Measurements from ENCODE around the gene BRCA2.

BRCA2 gene

DNA sequence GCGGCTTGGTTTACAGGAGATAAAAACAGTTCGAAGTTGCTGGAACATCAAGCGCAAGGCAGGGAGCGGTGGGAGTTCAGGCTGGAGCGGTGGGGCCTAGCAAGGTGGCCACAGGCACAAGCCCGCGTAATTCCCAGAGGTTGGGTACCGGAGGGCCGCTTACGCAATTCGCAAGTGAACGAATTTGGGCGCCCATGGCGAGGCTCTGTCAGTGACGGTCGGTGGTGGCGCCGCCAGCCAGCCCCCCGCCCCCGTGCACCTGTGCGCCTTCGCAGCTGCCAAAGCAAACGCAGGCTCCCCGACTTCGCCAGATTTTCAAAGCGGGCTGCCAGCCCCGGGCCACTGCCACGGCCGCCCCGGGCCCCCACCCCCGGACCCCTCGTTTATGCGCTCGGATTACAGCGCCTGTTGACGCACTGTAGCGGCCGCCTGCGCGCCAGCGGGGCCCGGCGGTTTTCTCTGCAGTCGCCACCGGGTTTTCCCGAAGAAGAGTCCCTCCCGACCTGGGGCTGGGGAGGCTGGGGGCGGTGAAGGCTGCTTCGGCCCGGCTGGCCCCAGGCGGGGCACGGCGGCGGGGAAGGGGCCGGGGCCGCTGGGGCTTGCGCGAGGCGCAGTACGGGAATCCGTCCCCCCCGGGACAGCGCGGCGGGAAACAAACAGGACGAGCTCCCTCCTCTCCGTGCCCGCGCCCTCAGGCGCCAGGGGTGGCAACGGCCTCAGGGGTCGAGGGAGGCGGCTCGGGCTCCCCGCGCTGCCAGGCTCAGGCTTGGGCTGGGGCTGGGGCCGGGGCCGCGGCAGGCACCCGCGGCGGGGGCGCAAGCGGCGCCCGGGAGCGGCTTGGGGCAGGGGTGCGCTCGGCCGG is 111.9 kb downstream of the BRCA2 start:
- DNase-seq (ENCODE audit: low read depth in 3 of 3), result peak; percentile 28 to 50 (median 31)

- peak; percentile 66 to 89 (median 71) for DNase-seq (ENCODE audit: low read depth in 3 of 3)
These were observed 112.7 kb downstream of the BRCA2 start, which contains the start of gene N4BP2L1 for GRCh38 chr13:32427852-32428580. N4BP2L1 (minus strand) TSS chr13:32428130; CDS start chr13:32428082, 48 bp downstream.

DNA sequence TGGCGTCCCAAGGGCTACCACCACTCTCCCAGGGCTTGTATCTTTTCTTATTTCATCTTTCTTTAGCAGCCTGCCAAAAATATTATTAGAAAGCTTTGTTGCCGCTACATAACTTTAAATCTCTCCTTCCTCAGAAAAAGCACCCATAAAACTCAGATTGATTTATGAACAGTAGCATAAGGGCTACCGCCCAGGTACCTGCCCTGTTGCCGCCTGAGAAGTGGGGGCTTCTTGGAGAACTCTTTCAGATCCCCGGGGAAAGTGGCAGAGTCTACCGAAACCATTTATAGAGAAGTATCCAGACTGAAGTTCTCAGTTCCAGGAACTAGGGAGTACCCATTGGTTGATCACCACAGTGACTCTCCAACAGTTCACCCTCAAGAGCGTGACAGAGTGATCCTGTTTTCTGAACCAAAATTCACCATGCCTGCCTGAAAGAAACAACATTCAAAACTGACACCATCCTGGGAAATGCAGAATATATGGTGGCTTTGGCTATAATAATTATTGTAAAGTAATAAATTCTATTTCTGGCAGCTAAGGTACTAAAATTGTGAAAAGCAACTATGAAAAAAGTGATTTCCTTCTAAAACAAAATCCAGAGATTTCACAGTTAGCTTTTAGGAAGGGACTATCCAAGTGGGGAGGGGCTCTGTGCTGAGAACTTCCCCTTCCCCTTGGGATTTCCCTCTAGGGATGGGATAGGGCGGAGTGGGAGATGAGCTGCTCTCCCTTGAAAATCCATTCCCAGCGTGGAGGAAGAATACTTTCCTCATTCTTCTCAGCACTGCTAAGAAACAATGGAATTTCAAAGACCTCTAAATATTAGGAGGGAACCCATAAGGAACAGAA is 113.5 kb downstream of the BRCA2 start:
- DNase-seq (ENCODE audit: low read depth in 3 of 3), result no peak

DNA sequence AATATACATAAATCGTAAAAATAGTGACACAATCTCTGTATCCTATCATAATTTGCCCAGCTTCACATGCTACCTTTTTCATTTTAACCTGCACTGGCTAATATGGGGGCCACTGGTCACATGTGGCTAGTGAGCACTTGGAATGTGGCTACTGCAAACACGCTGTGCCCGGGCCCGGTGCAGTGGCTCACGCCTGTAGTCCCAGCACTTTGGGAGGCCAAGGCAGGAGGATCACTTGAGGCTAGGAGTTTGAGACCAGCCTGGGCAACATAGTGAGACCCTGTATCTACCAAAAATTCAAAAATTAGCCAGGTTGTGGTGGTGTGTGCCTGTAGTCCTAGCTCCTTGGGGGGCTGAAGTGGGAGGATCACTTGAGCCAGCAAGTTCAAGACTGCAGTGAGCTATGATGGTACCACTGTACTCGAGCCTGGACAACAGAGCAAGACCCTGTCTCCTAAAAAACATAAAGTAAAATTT is 114.2 kb downstream of the BRCA2 start:
- no peak for DNase-seq (ENCODE audit: low read depth in 3 of 3)

- no peak for DNase-seq (ENCODE audit: low read depth in 3 of 3)
These were observed 114.9 kb downstream of the BRCA2 start for GRCh38 chr13:32430018-32430747.

DNA sequence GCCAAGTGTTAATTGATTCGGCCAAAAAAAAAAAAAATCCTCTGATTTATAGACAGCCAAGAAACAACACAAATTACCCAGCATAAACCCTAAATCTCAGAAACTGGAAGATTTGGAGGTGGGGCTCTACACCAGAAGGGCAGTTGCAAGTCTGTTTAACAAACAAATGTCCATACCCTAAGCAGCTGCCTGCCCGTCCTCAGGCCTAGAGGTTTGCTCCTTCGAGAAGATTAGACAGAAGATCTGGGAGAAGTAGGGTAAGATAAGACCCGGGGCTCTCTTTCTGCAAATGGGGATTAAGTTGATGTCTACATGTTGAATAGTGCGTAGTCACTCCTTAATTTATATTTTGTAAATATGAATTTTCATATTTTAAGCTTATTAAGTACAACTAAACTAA is 116.1 kb downstream of the BRCA2 start:
- DNase-seq (ENCODE audit: low read depth in 3 of 3), result no peak

DNA sequence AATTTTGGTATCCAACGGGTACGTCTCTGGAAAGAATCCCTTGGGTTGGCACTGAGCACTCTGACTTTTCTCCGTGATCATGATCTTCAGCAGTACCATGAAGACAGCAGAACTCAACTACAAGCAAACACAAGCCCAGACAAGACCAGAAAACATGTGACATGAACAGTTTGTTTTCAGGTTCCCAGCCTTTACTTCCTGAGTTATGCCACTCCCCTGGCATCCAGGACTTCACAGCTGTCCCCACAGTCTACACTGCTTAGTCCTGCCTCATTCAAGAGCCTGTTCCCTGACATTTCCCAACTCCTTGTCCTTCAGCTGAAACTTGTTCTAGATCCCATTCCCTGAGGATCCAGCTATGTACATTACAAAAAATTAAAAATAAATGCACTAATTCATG is 117.5 kb downstream of the BRCA2 start:
- no peak for DNase-seq (ENCODE audit: low read depth in 3 of 3)

- DNase-seq (ENCODE audit: low read depth in 3 of 3), result no peak
These were observed 123.6 kb downstream of the BRCA2 start for GRCh38 chr13:32438871-32439270.

- peak in 1 of 3 experiments; percentile 9 for DNase-seq (ENCODE audit: low read depth in 3 of 3)
These were observed 127.8 kb downstream of the BRCA2 start for GRCh38 chr13:32443111-32443510.

GRCh38 chr13:32445461-32445860 is 130.2 kb downstream of the BRCA2 start:
- no peak for DNase-seq (ENCODE audit: low read depth in 3 of 3)

- DNase-seq (ENCODE audit: low read depth in 3 of 3), result no peak
These were observed 130.9 kb downstream of the BRCA2 start for GRCh38 chr13:32446220-32446619.

- no peak for DNase-seq (ENCODE audit: low read depth in 3 of 3)
These were observed 131.6 kb downstream of the BRCA2 start for GRCh38 chr13:32446773-32447465.

DNA sequence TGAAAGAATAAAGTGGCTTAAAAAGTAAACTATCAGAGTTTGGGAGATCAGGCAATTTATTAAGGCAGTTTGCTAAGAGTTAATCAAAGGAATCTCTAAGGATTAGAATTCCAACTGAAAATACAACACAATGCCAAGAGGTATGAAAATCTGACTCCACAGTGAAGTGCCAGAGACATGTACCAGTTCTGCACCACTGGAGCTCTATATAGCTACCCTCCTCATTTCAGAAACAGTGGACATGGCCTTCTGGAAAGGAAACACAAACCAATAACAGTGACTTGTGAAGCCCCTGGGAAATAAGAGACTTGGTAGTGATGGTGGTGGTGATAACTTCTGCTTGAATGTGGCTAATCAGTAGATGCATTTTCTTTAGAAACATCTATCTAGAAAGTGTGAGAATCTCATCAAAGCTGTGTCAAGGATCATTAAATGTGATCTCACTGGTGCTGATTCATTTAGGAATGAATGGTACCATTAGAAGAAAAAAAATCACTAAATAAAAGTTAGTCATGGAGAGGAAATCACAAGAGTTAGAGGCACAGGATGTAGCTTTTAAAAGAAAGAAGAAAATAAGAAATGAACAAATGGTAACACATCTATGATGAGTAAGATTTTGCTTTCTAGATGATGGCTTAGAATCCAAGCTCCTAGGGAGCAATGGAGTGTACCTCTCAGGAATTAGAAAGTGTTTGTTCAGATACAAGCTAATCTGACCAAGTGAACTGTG is 132.8 kb downstream of the BRCA2 start:
- no peak for DNase-seq (ENCODE audit: low read depth in 3 of 3)

DNA sequence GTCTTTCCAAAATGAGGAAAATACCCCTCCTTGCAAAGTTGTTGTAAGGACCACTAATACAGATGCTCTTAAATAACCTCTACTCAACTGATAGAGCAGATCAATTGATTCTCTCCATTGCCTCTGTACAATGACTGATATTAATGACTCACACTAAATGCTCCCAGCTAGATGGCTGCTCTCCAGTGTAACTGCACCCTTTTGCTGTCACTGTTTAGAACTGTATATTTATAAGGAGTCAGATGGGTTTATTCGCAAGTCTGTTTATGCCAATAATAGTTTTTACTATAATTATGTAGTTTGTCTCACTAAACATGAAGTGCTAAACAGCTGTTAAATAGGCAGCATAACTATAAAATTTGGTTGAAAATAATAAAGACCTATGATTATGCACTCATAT is 133.7 kb downstream of the BRCA2 start:
- no peak for DNase-seq (ENCODE audit: low read depth in 3 of 3)
